Natural killer cell (primary cell): ENCODE data around the gene MFAP3L. TPM values are rescaled to one million over a fixed set of nuclear protein-coding genes. Genes with fewer than 3 reads are reported as not detected.

Experiments used
- ATAC-seq, 3 donors: fragments of 150-1000 bp in 2 of 3; fragments of 200-7000 bp in 1 of 3; cut with Tn5 transposase; 1 replicate in 1 of 3; 2 replicates in 2 of 3; pipeline ENCODE4 v1.10.0; 2021; ENCODE audit warnings: mild to moderate bottlenecking in 2 of 3, moderate library complexity in 2 of 3
- DNase-seq, 2 donors: peaks; one replicate each; pipeline versions ENCODE4 v3.0.0 to v3.0.0-alpha.2; 2013 to 2021; ENCODE audit warnings: mixed read lengths in 1 of 2
- H3K27ac ChIP-seq: one replicate; pipeline ENCODE4 v1.5.1; 2013; ENCODE audit warnings: mild to moderate bottlenecking, low read length
- H3K27me3 ChIP-seq: one replicate; pipeline ENCODE4 v1.6.1; 2013; ENCODE audit warnings: low read length; ENCODE audit not compliant: control insufficient read depth, insufficient read depth
- H3K36me3 ChIP-seq: one replicate; pipeline ENCODE4 v1.6.1; 2013; ENCODE audit warnings: low read length; ENCODE audit not compliant: control insufficient read depth, insufficient read depth
- H3K4me1 ChIP-seq: one replicate; pipeline ENCODE4 v1.6.1; 2013; ENCODE audit warnings: low read length; ENCODE audit not compliant: control insufficient read depth, insufficient read depth
- H3K4me3 ChIP-seq: one replicate; pipeline ENCODE4 v1.5.1; 2013; ENCODE audit warnings: low read length
- H3K9me3 ChIP-seq: one replicate; pipeline ENCODE4 v1.6.1; 2013; ENCODE audit warnings: low read length; ENCODE audit not compliant: control insufficient read depth, insufficient read depth
- H3K27ac Mint-ChIP-seq, 2 donors: one replicate each; pipeline ENCODE4 v1.8.0; 2022; ENCODE audit warnings: mild to moderate bottlenecking in 2 of 2, mixed read lengths in 2 of 2, moderate library complexity in 1 of 2
- H3K27me3 Mint-ChIP-seq, 2 donors: one replicate each; pipeline ENCODE4 v1.8.0; 2022; ENCODE audit warnings: low read depth in 2 of 2, mixed read lengths in 2 of 2
- H3K36me3 Mint-ChIP-seq: one replicate; pipeline ENCODE4 v1.8.0; 2022; ENCODE audit warnings: mixed read lengths
- H3K4me1 Mint-ChIP-seq, 2 donors: one replicate each; pipeline ENCODE4 v1.8.0; 2022; ENCODE audit warnings: mixed read lengths in 2 of 2
- H3K4me3 Mint-ChIP-seq: one replicate; pipeline ENCODE4 v1.8.0; 2022; ENCODE audit warnings: mild to moderate bottlenecking, moderate library complexity, mixed read lengths
- H3K9me3 Mint-ChIP-seq, 2 donors: one replicate each; pipeline ENCODE4 v1.8.0; 2022; ENCODE audit warnings: mixed read lengths in 2 of 2
- WGBS: methylation state at CpG from one replicate; pipeline ENCODE4 v1.1.7; 2013; ENCODE audit warnings: missing lambda C conversion rate; ENCODE audit not compliant: insufficient coverage; 5-methylcytosine and 5-hydroxymethylcytosine counted together
- intact Hi-C: fragments of 100-400 bp; cut with micrococcal nuclease; formaldehyde crosslinking; loops from one replicate; pipeline ENCODE4 v1.14.2; 2022
- total RNA-seq, 4 donors: library from RNA; stranded (reverse); fragments of 120-200 nt in 1 of 4; gene quantifications; one replicate each; pipeline versions ENCODE4 v1.2.3 to v1.2.4, GENCODE V29; 2013 to 2022
- TF ChIP-seq, protein P1 (sequence below): fragments of 200-600 bp; IDR thresholded peaks from one replicate; pipeline ENCODE4 v1.8.0; 2022; ENCODE audit warnings: antibody characterized with exemption

Gene MFAP3L
- total RNA-seq, 3 donors from 2014 or later (not counting 1 experiment from before 2014, with no cell fraction given), result 2.8 to 5.6 (median 5.4) TPM

DNA sequence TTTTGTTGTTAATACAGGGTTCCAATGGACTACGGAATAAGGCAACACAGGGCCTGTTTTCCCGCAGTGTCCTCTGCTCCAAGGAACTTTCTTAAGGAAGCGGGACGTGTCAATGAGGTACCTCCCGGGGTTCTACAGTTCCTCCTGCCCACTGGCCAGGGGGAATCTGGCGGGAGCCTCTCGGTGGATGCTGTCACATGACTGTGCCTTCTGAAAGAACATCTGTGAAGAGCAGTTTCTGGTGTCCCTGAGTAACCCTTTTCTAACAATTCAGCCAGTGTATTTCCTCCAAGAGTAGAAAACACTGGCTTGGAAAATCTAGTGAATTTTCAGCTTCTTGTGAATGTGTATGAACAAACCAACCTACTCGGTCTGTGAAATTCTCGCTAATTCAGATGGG is 32.7 kb downstream of the MFAP3L start:
- Mint-ChIP-seq H3K4me3 (no peak overlapping the region), H3K9me3 (no peaks in the 10 kb centered on the region), H3K36me3 (no peaks in the 10 kb centered on the region), H3K27ac (no peak overlapping the region), H3K27me3 (peaks cover 0 to 22% of the 10 kb centered on the region in 2 donors), H3K4me1 (no peaks in the 10 kb centered on the region)
- TF ChIP-seq, protein P1, sequence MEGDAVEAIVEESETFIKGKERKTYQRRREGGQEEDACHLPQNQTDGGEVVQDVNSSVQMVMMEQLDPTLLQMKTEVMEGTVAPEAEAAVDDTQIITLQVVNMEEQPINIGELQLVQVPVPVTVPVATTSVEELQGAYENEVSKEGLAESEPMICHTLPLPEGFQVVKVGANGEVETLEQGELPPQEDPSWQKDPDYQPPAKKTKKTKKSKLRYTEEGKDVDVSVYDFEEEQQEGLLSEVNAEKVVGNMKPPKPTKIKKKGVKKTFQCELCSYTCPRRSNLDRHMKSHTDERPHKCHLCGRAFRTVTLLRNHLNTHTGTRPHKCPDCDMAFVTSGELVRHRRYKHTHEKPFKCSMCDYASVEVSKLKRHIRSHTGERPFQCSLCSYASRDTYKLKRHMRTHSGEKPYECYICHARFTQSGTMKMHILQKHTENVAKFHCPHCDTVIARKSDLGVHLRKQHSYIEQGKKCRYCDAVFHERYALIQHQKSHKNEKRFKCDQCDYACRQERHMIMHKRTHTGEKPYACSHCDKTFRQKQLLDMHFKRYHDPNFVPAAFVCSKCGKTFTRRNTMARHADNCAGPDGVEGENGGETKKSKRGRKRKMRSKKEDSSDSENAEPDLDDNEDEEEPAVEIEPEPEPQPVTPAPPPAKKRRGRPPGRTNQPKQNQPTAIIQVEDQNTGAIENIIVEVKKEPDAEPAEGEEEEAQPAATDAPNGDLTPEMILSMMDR, result no peak
- intact Hi-C loops, result no loop called here
- H3K4me3 ChIP-seq, result no peak overlapping the region
- 86% methylated on average over 9 of the region's 9 CpGs for WGBS
- H3K27ac ChIP-seq, result no peak overlapping the region
- H3K27me3 ChIP-seq, result no peaks in the 10 kb centered on the region
- DNase-seq (no peak), ATAC-seq (no peak)
- no peaks in the 10 kb centered on the region for H3K4me1 ChIP-seq
- no peaks in the 10 kb centered on the region for H3K36me3 ChIP-seq
- H3K9me3 ChIP-seq, result no peaks in the 10 kb centered on the region

DNA sequence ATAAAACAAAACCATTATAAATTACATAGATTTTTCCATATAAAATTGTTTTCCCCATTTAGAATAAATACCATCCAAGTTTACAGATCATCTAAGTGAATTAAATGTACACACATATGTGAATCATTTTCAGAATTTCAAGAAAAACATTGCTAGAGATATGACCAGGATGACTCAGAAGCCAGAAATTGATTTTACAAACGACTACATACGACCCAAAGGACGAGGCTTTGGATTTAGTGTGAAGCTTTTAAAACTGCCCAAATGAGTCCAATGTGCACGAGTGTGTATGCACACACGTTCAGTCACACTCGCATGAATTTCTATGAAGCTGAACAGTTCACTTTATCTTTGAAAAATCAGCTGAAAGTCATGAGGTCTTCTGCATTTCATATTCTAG is 37.9 kb downstream of the MFAP3L start:
- Histone ChIP-seq H3K27me3 (no peaks in the 10 kb centered on the region), H3K36me3 (no peaks in the 10 kb centered on the region), H3K4me3 (no peak overlapping the region), H3K27ac (no peak overlapping the region), H3K4me1 (no peaks in the 10 kb centered on the region), H3K9me3 (no peaks in the 10 kb centered on the region)
- Mint-ChIP-seq H3K27me3 (peaks cover 5 to 21% of the 10 kb centered on the region in 2 donors), H3K36me3 (no peaks in the 10 kb centered on the region), H3K27ac (no peak overlapping the region), H3K9me3 (no peaks in the 10 kb centered on the region), H3K4me1 (no peaks in the 10 kb centered on the region), H3K4me3 (no peak overlapping the region)
- TF ChIP-seq, protein P1, result no peak
- intact Hi-C loops, result no loop called here
- DNase-seq, result no peak
- no peak for ATAC-seq
- WGBS, result 83% methylated on average over 6 of the region's 6 CpGs

DNA sequence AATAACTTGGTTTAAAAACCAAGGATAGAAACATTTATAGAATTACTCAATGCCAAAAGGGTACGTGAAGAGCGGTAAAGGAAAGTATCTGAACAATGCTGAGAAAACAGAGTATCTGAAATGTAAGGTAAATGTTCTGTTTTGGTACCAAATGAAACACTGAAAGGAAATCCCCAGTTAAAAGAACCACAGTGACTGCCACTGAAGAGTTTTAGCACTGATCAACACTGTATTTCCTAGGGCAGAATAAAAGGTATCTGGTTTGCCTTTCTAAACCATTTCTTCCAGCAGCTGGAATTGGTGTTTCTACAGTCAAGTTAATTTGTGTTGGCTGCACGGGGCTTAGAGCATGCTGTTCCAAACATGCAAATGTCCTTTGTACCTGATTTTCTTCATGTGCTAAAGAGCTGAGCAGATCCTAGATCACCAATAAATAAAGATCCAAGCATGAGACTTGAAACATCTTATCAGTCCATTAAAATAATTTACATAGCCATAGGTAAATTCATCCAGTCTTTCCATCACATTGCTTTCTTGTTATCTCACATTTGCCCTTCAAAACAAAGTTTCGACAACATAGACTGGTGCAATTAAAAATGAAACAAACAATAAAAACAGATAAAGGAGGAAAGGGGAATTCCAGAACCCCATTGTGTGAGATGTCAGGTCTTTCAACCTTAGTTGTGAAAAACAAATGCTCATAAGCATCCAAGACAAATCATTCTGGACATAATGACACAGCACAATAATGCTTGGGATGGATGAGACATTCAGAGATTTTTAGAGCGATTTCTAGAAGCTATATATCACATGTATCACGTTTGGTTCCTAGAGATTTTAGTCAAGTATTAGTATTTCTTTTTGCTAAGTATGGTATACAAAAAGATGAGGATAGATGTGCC is 38.6 kb downstream of the MFAP3L start:
- DNase-seq (no peak), ATAC-seq (no peak)
- Mint-ChIP-seq H3K4me1 (no peaks in the 10 kb centered on the region), H3K4me3 (no peak overlapping the region), H3K27me3 (peaks cover 5 to 21% of the 10 kb centered on the region in 2 donors), H3K27ac (no peak overlapping the region), H3K9me3 (no peaks in the 10 kb centered on the region), H3K36me3 (no peaks in the 10 kb centered on the region)
- intact Hi-C loops, result no loop called here
- no peaks in the 10 kb centered on the region for H3K27me3 ChIP-seq
- H3K4me3 ChIP-seq, result no peak overlapping the region
- H3K9me3 ChIP-seq, result no peaks in the 10 kb centered on the region
- no peak overlapping the region for H3K27ac ChIP-seq
- WGBS, result 89% methylated on average over 4 of the region's 6 CpGs
- no peaks in the 10 kb centered on the region for H3K36me3 ChIP-seq
- no peaks in the 10 kb centered on the region for H3K4me1 ChIP-seq
- TF ChIP-seq, protein P1, result no peak
